Neural progenitor cell (in vitro differentiated cells): Measurements from ENCODE around the gene ENOX2.

Experiments used
- EZH2 ChIP-seq: fragments of 200-600 bp; sonication (generic); IDR thresholded peaks from 2 replicates; pipeline ENCODE4 v1.6.1; 2017; ENCODE audit warnings: antibody characterized with exemption, mild to moderate bottlenecking, moderate library complexity
- TF ChIP-seq, protein P1 (sequence below): fragments of 200-600 bp; sonication (generic); IDR thresholded peaks from 2 replicates; pipeline ENCODE4 v1.5.1; 2017; ENCODE audit warnings: antibody characterized with exemption, mild to moderate bottlenecking

DNA sequence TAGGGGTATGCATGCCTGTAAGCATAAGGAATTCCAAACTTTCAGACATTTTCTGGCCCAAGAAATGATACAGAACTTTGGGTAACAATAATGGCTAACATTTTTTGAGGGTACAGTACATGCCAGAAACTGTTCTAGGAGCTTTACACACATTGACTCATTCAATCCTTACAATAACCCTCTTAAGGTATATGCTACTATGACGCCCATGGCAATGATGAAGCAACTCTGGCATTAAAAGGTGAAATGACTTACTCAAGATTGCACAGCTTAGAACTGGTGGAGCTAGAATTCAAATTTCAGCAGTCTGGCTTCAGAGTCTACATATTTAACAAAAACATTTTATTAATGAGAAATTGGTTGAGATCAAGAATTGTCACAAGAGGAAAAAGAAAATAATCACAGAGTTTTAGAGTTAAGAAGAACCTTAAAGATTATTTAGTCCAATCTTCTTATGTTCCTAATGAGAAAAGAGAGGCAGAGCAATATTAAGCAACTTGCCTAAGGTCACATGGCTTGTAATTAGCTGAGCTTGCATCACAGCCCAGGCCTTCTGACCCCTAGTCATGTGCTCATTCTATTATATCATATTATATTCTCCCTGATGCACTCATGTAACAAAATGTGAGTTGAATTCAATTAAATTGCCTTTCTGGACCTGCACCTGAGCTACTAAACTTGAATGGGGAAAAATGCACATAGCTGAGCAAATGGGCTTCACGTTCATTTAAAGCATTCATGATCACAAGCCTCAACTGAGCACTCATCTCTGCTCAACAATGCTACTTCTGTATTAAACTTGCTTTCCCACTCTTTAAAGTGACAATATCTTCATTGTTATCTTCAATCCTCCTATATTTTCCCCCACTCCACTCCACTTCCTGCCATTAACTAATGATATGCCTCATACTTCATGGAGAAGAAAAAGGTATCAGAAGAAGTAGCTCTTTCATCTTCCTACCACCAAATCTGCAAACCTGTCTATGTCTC is 73.2 kb downstream of the ENOX2 start:
- TF ChIP-seq, protein P1, sequence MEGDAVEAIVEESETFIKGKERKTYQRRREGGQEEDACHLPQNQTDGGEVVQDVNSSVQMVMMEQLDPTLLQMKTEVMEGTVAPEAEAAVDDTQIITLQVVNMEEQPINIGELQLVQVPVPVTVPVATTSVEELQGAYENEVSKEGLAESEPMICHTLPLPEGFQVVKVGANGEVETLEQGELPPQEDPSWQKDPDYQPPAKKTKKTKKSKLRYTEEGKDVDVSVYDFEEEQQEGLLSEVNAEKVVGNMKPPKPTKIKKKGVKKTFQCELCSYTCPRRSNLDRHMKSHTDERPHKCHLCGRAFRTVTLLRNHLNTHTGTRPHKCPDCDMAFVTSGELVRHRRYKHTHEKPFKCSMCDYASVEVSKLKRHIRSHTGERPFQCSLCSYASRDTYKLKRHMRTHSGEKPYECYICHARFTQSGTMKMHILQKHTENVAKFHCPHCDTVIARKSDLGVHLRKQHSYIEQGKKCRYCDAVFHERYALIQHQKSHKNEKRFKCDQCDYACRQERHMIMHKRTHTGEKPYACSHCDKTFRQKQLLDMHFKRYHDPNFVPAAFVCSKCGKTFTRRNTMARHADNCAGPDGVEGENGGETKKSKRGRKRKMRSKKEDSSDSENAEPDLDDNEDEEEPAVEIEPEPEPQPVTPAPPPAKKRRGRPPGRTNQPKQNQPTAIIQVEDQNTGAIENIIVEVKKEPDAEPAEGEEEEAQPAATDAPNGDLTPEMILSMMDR = no peak
- no peak for TF ChIP-seq EZH2
